H1 (cell line): ENCODE results near the gene MZT2A.
"Not testable (repeated sequence)": the region's sequence is repeated elsewhere in the genome, so short reads cannot be mapped to it uniquely, and the experiment has no call there.

ENCODE experiments used
- RAD21 ChIP-seq, 2 experiments: IDR thresholded peaks in 1 of 2; conservative IDR thresholded peaks in 1 of 2; 2 replicates each; pipeline ENCODE4 v1.6.1; 2011; ENCODE audit warnings: low read depth in 2 of 2, low read length in 2 of 2, improper control_type of control experiment in 1 of 2, inconsistent platforms in 1 of 2, mild to moderate bottlenecking in 1 of 2, moderate library complexity in 1 of 2
- TAF1 ChIP-seq: IDR thresholded peaks from 2 replicates; pipeline ENCODE4 v1.6.1; 2011; ENCODE audit warnings: mild to moderate bottlenecking, low read depth, low read length

GRCh38 chr2:131503587-131503986 is 11.4 kb upstream of the MZT2A start:
- not testable (repeated sequence) for TF ChIP-seq TAF1; RAD21 (IDR thresholded peaks at IDR 0.05 in 1 of 2, conservative IDR thresholded peaks at IDR 0.05 in 1 of 2; ENCODE audit: low read depth in 2 of 2, low read length in 2 of 2)
